Measurements from ENCODE around the gene TFPI. TPM values are rescaled to one million over a fixed set of nuclear protein-coding genes. Genes with fewer than 3 reads are reported as not detected.
A peak's percentile ranks its signal among the peaks of the same experiment; 100 is the strongest.

Gene TFPI
- total and polyA plus RNA-seq, 10 of the 15 experiments (the other 5 are each of a cell fraction or from before 2014, with no cell fraction given): 0.07 to 0.59 (median 0.34) TPM

GRCh38 chr2:187447336-187447735 lies 106.9 kb downstream of the TFPI start:
- Histone ChIP-seq H3K36me3 (ENCODE audit: control insufficient read depth in 2 of 2, insufficient read depth in 2 of 2, low read length in 1 of 2) (no peaks in the 10 kb centered on the region), H3K4me2 (ENCODE audit: control insufficient read depth, insufficient read depth) (peak overlapping the region; percentile 80), H3K9ac (ENCODE audit: control insufficient read depth, insufficient read depth, low read length) (peak overlapping the region; percentile 2; the same call in 1 of the 2 replicates), H3K27me3 (replicated peaks in 1 of 2; ENCODE audit: control insufficient read depth in 2 of 2, insufficient read depth in 2 of 2, low read length in 1 of 2) (no peaks in the 10 kb centered on the region), H3K4me1 (ENCODE audit: control insufficient read depth, insufficient read depth, low read length) (no peaks in the 10 kb centered on the region), H4K20me1 (ENCODE audit: control insufficient read depth, insufficient read depth) (no peaks in the 10 kb centered on the region), H3K9me3 (replicated peaks; ENCODE audit: control insufficient read depth, insufficient read depth, low read length) (no peaks in the 10 kb centered on the region), H3K79me2 (ENCODE audit: control insufficient read depth, insufficient read depth, low read length) (no peaks in the 10 kb centered on the region), H3K4me3 (peak overlapping the region; percentile 67), H3K27ac (ENCODE audit: control insufficient read depth, insufficient read depth) (no peak overlapping the region), H2AFZ (ENCODE audit: control insufficient read depth, low read depth, low read length) (peak overlapping the region; percentile 96)
- no peak for TF ChIP-seq NBN (IDR thresholded peaks at IDR 0.05)
- WGBS (ENCODE audit: insufficient coverage, insufficient replicate concordance, low lambda C conversion rate, missing lambda C conversion rate): 3% methylated on average over 3 of the region's 3 CpGs
- ChIA-PET POLR2A (interaction anchor here (0.7 to 2.2 kb wide), 5 partner anchors 9 to 560 kb away, joined by 3 to 24 read pairs (median 5); no protein-coding TSS in a partner anchor), CTCF (interaction anchor here (0.7 to 2.5 kb wide), 27 partner anchors 9 to 858 kb away, joined by 3 to 45 read pairs (median 6); partner anchors contain the start of gene ITGAV), SMC1A (ENCODE audit: uncharacterized antibody, unreplicated experiment) (interaction anchor here (0.7 to 2.5 kb wide), 47 partner anchors 10 to 835 kb away, joined by 3 to 34 read pairs (median 4); no protein-coding TSS in a partner anchor), RAD21 (ENCODE audit: unreplicated experiment) (interaction anchor here (0.7 to 2.5 kb wide), 36 partner anchors 8 to 586 kb away, joined by 3 to 45 read pairs (median 8); no protein-coding TSS in a partner anchor)
- in situ Hi-C loops (cut with MboI) (loop anchor here (5.0 to 10.0 kb wide), 2 partner anchors 303 to 585 kb away; no protein-coding TSS in a partner anchor), intact Hi-C loops (cut with micrococcal nuclease; ENCODE audit: unreplicated experiment) (loop anchor here (10.0 kb wide), 1 partner anchor 393 kb away; no protein-coding TSS in a partner anchor)
- BruUV-seq (replicated peaks): no TSS peak
- ATAC-seq (peak; percentile 20), DNase-seq (ENCODE audit: low read depth, low spot score) (no peak), FAIRE-seq (peak; percentile 35)

GRCh38 chr2:187446711-187447110 lies 107.5 kb downstream of the TFPI start:
- CTCF ChIA-PET: interaction anchor here (0.7 to 2.5 kb wide), 6 partner anchors 120 to 841 kb away, joined by 3 to 45 read pairs (median 18); no protein-coding TSS in a partner anchor
- SMC1A ChIA-PET (ENCODE audit: uncharacterized antibody, unreplicated experiment): interaction anchor here (0.7 to 2.5 kb wide), 11 partner anchors 20 to 567 kb away, joined by 3 to 34 read pairs (median 7); no protein-coding TSS in a partner anchor

More at GRCh38 chr2:187446711-187447110, 107.5 kb downstream of the TFPI start:
- FAIRE-seq (no peak), DNase-seq (ENCODE audit: low read depth, low spot score) (no peak), ATAC-seq (peak; percentile 8)
- H3K9ac ChIP-seq (ENCODE audit: control insufficient read depth, insufficient read depth, low read length): no peak overlapping the region
- 0 out of 2 replicates have a peak overlapping the region, but pooled peaks have one; percentile 67 for H3K4me3 ChIP-seq
- no TSS peak for BruUV-seq (replicated peaks)
- H3K36me3 ChIP-seq (ENCODE audit: control insufficient read depth in 2 of 2, insufficient read depth in 2 of 2, low read length in 1 of 2): no peaks in the 10 kb centered on the region
- H3K4me2 ChIP-seq (ENCODE audit: control insufficient read depth, insufficient read depth): peak overlapping the region; percentile 80
- H2AFZ ChIP-seq (ENCODE audit: control insufficient read depth, low read depth, low read length): peak overlapping the region; percentile 9
- H4K20me1 ChIP-seq (ENCODE audit: control insufficient read depth, insufficient read depth): no peaks in the 10 kb centered on the region
- WGBS (ENCODE audit: insufficient coverage, insufficient replicate concordance, low lambda C conversion rate, missing lambda C conversion rate): 0% methylated on average over 1 of the region's 1 CpG
- RAD21 ChIA-PET (ENCODE audit: unreplicated experiment): interaction anchor here (0.7 to 2.5 kb wide), 8 partner anchors 18 to 583 kb away, joined by 3 to 45 read pairs (median 18); no protein-coding TSS in a partner anchor
- H3K4me1 ChIP-seq (ENCODE audit: control insufficient read depth, insufficient read depth, low read length): no peaks in the 10 kb centered on the region
- no peak overlapping the region for H3K27ac ChIP-seq (ENCODE audit: control insufficient read depth, insufficient read depth)
- H3K79me2 ChIP-seq (ENCODE audit: control insufficient read depth, insufficient read depth, low read length): no peaks in the 10 kb centered on the region
- H3K9me3 ChIP-seq (replicated peaks; ENCODE audit: control insufficient read depth, insufficient read depth, low read length): no peaks in the 10 kb centered on the region
- POLR2A ChIA-PET: interaction anchor here (2.2 kb wide), 1 partner anchor 41 kb away, joined by 24 read pairs; no protein-coding TSS in a partner anchor
- H3K27me3 ChIP-seq (replicated peaks in 1 of 2; ENCODE audit: control insufficient read depth in 2 of 2, insufficient read depth in 2 of 2, low read length in 1 of 2): no peaks in the 10 kb centered on the region
- TF ChIP-seq CBX3 (IDR thresholded peaks at IDR 0.05; ENCODE audit: borderline replicate concordance, low read depth) (no peak), MYC (IDR thresholded peaks at IDR 0.05; ENCODE audit: insufficient read depth, insufficient read length, insufficient replicate concordance, low read length, severe bottlenecking) (no peak), HDAC6 (IDR thresholded peaks at IDR 0.05; ENCODE audit: unreplicated experiment) (no peak), MTA3 (IDR thresholded peaks at IDR 0.05; ENCODE audit: borderline replicate concordance, low read length) (no peak), STAT3 (IDR thresholded peaks at IDR 0.05; ENCODE audit: low read depth, low read length) (no peak), MXI1 (IDR thresholded peaks at IDR 0.05; ENCODE audit: low read depth, low read length) (no peak)
- in situ Hi-C loops (cut with MboI) (loop anchor here (5.0 to 10.0 kb wide), 2 partner anchors 302 to 584 kb away; no protein-coding TSS in a partner anchor), intact Hi-C loops (cut with micrococcal nuclease; ENCODE audit: unreplicated experiment) (loop anchor here (10.0 kb wide), 1 partner anchor 392 kb away; no protein-coding TSS in a partner anchor)

Data from GM12878 (cell line).